ENCODE measurements around the gene UGP2.
A peak's percentile ranks its signal among the peaks of the same experiment; 100 is the strongest.
"Not testable (repeated sequence)": the region's sequence is repeated elsewhere in the genome, so short reads cannot be mapped to it uniquely, and the experiment has no call there.

UGP2 gene

DNA sequence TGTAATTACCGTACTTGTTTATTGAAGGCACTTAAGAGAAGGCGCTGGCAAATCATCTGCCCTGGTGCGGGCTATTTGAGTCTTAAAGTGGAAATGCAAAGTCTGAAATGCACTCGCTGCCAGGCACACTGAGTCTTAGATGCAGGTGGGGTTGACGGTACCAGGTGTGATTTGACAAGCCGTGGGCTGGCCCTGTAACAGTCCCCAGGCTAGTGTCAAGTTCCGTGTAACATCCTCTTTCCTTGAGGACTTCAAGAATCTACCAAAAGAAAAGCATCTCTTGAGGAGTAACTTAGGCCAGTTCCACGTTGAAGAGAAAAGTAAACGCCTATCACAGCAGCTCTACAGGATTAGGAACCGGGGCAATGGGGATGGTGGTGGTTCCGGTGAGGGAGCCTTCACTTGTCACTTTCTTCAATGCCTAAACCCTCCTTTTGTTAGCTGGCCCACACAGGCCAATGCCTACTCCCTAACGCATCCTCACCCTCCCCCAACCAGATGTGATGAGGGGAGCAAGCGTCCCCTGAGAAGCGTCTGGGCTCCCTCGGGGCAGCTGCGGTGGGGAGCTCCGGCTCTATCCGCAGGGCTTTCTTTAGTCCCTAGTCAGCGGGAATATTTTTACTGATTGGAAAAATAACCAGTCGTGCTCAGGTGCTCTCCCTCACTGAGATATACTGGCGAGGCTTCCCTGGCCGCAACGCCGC is 1.5 kb upstream of the UGP2 start:
- DNase-seq (ENCODE audit: low read depth), result no peak

DNA sequence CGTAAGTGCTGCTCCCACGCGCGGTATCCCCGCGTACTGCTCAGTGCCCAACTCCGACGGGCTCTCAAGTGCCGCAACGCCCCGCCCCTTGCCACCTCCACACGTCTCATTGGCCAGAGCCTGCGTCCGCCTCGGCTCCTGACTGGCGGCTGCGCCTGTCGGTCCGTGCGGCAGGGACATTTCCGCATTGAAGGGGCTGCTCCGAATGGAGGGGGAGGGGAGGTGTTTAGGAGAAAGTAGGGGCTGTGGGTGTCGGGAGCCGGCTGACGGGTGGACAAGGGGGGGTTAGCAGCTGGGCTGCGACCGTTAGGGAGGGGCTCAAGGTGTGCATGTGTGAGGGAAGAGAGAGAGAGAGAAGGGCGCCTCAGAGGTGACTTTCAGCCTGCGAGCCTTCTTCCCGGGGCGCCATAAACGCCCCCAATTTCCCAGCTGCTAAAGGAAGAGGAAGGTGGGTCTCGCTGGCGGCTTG is 877 bp upstream of the UGP2 start:
- DNase-seq (ENCODE audit: low read depth), result peak; percentile 98

DNA sequence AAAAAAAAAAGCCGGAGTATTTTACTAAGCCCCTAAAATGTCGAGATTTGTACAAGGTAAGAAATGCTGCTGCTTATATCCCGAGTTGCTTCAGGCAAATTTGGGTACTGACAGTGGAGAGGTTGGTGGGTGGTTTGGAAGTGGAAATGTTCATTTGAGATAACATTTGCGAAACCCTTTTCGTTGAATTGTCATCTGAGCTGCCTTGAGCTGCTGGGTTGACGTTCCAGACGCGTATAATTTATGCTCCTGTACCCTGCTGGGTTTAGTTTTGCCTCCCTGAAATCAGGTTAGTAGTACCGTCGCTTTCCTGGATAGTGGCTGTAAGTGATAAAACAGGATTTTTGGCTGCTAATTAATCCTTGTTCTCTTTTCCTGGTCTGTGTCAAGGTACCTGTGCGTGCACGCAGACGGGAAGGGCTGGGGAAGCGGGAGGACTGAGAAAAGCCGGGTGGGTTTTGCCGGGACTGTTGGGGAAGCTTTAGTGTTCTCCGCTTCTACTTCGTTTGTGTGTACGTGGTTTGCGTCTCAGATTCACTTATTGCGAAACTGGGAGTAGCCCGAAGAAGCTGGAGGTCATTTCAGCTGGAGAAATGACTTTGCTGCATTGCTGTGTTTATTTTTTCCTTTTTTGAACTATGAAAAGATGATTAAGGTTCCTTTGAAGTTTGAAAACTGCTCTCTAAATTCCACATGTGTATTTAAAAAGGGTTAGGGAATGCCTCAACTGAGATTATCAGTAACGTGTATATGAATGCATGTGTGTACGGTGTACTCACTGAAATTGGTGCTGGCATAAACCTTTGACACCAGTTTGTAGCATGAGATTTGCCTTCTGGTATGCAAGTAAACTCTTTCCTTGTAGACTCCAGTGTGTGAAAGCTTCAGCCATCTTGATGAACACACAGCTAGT is 709 bp downstream of the UGP2 start:
- peak; percentile 88 for DNase-seq (ENCODE audit: low read depth)

DNA sequence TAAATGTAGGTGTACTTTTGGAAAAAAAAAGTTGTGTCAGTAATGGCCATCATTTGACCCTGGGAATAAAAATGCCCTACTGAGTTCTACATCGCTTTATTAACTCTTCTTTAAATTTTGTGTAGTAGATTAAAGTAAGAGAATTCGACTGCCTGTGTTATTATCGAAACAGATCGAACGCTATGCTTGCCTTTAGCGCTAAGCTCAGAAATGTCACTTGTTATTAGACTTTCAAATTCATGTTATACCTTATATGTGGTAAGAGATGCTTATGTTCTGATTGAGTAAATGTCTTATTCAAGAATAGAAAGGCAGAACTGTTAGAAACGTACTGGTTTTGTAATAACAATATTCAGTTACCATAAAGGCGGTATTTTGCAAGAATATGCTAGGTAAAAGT is 1.4 kb downstream of the UGP2 start:
- DNase-seq (ENCODE audit: low read depth), result no peak

DNA sequence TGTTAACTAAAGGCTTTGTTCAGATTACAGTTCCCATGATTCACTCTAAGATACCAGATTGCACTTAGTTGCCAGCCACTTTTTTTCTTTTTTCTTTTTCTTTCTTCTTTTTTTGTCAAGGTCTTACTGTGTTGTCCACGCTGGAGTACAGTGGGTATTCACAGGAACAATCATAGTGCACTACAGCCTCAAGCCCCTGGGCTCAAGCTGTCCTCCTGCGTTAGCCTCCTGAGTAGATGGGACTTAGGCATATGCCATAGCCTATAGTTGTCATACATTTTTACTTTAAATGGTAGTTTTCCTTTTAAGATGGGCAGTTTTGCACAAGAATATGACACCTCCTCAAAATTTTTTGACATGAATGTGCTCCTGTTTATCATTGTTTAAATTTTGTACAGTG is 2.1 kb downstream of the UGP2 start:
- no peak for DNase-seq (ENCODE audit: low read depth)

DNA sequence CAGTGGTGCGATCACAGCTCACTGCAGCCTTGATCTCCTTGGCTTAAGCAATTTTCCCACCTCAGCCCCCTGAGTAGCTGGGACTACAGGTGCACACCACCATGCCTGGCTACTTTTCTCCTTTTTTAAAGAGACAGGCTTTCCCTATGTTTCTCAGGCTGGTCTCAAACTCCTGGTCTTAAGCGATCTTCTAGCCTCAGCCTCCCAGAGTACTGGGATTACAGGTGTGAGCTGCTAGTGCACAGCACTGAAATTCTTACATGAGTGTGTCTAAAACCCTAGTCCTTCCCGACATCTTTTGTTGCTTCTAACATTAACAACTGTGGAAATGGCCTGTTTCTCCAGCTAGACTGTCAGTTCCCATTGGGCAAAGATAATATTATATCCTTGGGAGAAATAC is 2.9 kb downstream of the UGP2 start:
- no peak for DNase-seq (ENCODE audit: low read depth)

- no peak for DNase-seq (ENCODE audit: low read depth)
Measured at GRCh38 chr2:63845866-63846265, 4.2 kb downstream of the UGP2 start.

GRCh38 chr2:63846487-63846886 is 4.8 kb downstream of the UGP2 start:
- DNase-seq (ENCODE audit: low read depth), result no peak

DNA sequence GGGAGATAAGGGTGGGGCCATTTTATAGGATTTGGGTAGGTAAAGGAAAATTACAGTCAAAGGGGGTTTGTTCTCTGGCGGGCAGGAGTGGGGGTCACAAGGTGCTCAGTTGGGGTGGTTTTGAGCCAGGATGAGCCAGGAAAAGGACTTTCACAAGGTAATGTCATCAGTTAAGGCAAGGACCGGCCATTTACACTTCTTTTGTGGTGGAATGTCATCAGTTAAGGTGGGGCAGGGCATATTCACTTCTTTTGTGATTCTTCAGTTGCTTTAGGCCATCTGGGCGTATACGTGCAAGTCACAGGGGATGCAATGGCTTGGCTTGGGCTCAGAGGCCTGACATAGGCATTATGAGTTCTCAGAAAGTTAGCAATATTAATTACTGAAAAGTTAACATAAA is 5.9 kb downstream of the UGP2 start:
- not testable (repeated sequence) for DNase-seq (ENCODE audit: low read depth)

- DNase-seq (ENCODE audit: low read depth), result peak; percentile 51
Measured at GRCh38 chr2:63849381-63850203, 7.9 kb downstream of the UGP2 start.

- DNase-seq (ENCODE audit: low read depth), result no peak
Measured at GRCh38 chr2:63850204-63850571, 8.5 kb downstream of the UGP2 start.

- DNase-seq (ENCODE audit: low read depth), result peak; percentile 15
Measured at GRCh38 chr2:63850649-63851048, 9.0 kb downstream of the UGP2 start.

DNA sequence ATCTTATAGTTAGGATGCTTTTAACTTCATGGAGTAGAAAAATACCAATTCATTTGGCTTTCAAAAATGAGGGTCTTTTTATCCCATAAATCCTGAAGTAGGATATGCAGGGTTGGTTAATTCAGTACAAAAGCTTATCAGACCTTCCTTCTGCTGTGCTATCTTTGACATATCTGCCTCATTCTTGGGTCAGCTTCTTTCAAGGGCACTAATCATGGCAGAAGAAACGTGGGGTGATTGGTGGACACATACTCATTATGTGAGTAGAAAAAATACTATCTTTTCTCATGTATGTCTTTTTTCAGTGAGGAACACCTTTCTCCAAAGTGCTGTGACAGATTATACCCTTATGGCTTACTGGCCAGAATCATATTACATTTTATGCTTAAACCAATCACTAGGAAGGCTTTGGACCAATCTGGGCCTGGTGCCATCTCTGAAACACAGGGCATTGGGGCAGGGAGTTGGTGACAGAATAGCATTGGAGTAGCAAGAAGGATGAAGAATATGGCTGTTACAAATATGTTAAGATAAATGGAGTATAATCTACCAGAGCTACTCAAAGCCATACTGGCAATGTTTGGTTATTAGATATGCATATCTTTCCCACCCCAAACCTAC is 10.1 kb downstream of the UGP2 start:
- DNase-seq (ENCODE audit: low read depth), result no peak

GRCh38 chr2:63853527-63854310 is 12.0 kb downstream of the UGP2 start:
- DNase-seq (ENCODE audit: low read depth), result peak; percentile 33

DNA sequence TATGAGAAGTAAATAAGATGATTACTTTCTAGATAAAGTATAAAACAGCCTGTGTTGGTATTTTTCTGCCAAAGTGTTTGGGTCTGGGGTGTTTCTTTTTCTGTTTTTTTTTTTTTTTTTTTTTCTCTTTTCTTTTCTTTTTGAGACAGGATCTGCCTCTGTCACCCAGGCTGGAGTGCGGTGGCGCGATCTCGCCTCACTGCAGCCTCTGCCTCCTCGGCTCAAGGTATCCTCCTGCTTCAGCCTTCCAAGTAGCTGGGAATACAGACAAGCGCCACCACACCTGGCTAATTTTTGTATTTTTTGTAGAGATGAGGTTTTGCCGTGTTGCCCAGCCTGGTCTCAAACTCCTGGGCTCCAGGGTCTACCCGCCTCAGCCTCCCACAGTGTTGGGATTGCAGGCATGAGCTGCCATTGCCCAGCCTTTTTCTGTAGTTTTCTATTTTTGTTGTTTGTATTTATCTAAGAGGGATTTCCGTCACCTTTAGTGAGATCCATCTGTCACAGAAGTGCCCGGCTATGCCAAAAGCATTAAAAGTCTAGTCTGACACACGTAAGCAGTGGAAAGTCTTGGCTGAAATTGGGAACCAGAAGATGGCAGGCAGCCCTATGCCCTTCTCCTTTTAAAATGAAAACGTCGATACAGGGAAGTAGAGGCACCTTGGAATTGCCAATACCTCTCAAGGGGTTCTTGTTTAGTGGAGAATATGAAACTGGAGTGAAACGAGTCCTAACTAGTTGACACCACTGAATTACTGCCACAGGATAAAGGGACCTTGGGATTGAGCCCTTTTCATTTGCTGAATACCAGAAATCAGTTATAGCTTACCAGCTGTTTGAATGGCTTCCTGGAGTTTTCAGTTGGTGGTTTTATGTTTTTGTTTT is 14.0 kb downstream of the UGP2 start:
- DNase-seq (ENCODE audit: low read depth), result no peak

DNA sequence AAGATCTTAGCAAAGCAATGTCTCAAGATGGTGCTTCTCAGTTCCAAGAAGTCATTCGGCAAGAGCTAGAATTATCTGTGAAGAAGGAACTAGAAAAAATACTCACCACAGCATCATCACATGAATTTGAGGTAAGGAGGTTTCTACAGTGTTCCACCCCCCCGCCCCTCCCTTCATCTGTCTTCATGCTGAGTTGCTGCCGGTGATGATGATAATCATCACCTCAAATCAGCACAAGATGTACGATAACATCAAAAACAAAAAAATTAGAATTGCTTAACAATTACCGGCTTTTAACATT is 14.6 kb downstream of the UGP2 start:
- no peak for DNase-seq (ENCODE audit: low read depth)

- DNase-seq (ENCODE audit: low read depth), result no peak
Measured at GRCh38 chr2:63858291-63858690, 16.6 kb downstream of the UGP2 start.

DNA sequence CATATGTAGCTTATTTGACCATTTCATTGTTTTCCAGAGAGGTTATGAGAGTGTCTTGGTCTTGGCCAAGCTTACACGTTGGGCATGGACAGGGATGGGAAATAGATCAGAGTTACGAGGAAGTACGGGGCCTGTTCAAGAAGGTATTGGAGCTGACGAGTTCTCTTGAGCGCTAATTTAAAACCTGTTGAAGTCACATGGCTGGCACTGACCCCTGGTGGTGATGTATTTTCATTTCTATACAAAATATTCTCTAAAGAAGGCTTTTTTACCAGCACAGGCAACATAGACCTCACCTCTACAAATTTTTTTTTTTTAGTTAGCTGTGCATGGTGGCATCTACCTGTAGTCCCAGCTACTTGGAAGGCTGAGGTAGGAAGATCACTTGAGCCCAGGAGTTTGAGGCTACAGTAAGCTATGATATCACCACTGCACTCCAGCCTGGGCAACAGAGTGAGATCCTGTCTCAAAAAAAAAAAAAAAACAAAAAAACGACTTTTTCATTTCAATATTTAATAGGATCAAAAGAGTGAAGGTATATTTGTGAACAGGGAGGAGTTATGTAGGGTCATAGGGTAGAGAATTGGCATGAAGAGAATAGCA is 19.6 kb downstream of the UGP2 start:
- DNase-seq (ENCODE audit: low read depth), result peak; percentile 65

GRCh38 chr2:63862806-63863205 is 21.1 kb downstream of the UGP2 start:
- peak; percentile 49 for DNase-seq (ENCODE audit: low read depth)

GRCh38 chr2:63863707-63864106 is 22.0 kb downstream of the UGP2 start:
- no peak for DNase-seq (ENCODE audit: low read depth)

Data from iris pigment epithelial cell (primary cell).